Smooth muscle cell (in vitro differentiated cells): ENCODE measurements around the gene PROSER1. TPM values are rescaled to one million over a fixed set of nuclear protein-coding genes. Genes with fewer than 3 reads are reported as not detected.

Source experiments
- DNase-seq: peaks from one replicate; lab custom pipeline; 2025; ENCODE audit not compliant: unreplicated experiment; lab: John Stamatoyannopoulos, UW
- H2AFZ ChIP-seq: fragments of 200-600 bp; sonication (generic); 2 replicates; pipeline ENCODE4 v1.6.0; 2016; ENCODE audit warnings: antibody characterized with exemption, low read depth, mild to moderate bottlenecking
- H3F3A ChIP-seq: fragments of 200-600 bp; sonication (generic); 2 replicates; pipeline ENCODE4 v1.6.0; 2017; ENCODE audit warnings: antibody characterized with exemption, low read depth
- H3K27ac ChIP-seq: fragments of 200-600 bp; sonication (generic); 2 replicates; pipeline ENCODE4 v1.5.1; 2016; ENCODE audit warnings: low read depth, mild to moderate bottlenecking
- H3K27me3 ChIP-seq: fragments of 200-600 bp; sonication (generic); 2 replicates; pipeline ENCODE4 v1.6.1; 2016; ENCODE audit warnings: low read depth, mild to moderate bottlenecking
- H3K36me3 ChIP-seq: fragments of 200-600 bp; sonication (generic); 2 replicates; pipeline ENCODE4 v1.5.1; 2016; ENCODE audit warnings: low read depth
- H3K4me1 ChIP-seq: fragments of 200-600 bp; sonication (generic); 2 replicates; pipeline ENCODE4 v1.5.1; 2016; ENCODE audit warnings: low read depth
- H3K4me2 ChIP-seq: fragments of 200-600 bp; sonication (generic); 2 replicates; pipeline ENCODE4 v1.6.0; 2016; ENCODE audit warnings: mild to moderate bottlenecking
- H3K4me3 ChIP-seq: fragments of 200-600 bp; sonication (generic); 2 replicates; pipeline ENCODE4 v1.5.1; 2016; ENCODE audit warnings: mild to moderate bottlenecking
- H3K79me2 ChIP-seq: fragments of 200-600 bp; sonication (generic); 2 replicates; pipeline ENCODE4 v1.6.0; 2016; ENCODE audit warnings: low read depth, mild to moderate bottlenecking
- H3K9ac ChIP-seq: fragments of 200-600 bp; sonication (generic); 2 replicates; pipeline ENCODE4 v1.6.0; 2016; ENCODE audit warnings: low read depth
- H3K9me3 ChIP-seq: fragments of 200-600 bp; sonication (generic); replicated peaks from 2 replicates; pipeline ENCODE4 v1.5.1; 2016; ENCODE audit warnings: low read depth
- H4K20me1 ChIP-seq: fragments of 200-600 bp; sonication (generic); 2 replicates; pipeline ENCODE4 v1.6.0; 2016; ENCODE audit warnings: low read depth
- CTCF ChIP-seq: fragments of 200-600 bp; sonication (generic); IDR thresholded peaks from 2 replicates; pipeline ENCODE4 v1.5.1; 2017; ENCODE audit warnings: borderline replicate concordance, mild to moderate bottlenecking, antibody characterized with exemption; ENCODE audit not compliant: insufficient read depth, poor library complexity, severe bottlenecking
- WGBS: methylation state at CpG from one replicate; pipeline ENCODE4 v1.1.7; 2016; ENCODE audit warnings: low lambda C conversion rate; 5-methylcytosine and 5-hydroxymethylcytosine counted together
- polyA plus RNA-seq: library from polyadenylated mRNA; unstranded; fragments of >200 nt; fragmentation: Nextera tagmentation; extraction: Ambion mirVana; gene quantifications from 2 replicates; pipeline ENCODE4 v1.2.1, GENCODE V29; 2016
- total RNA-seq: library from RNA; depleted of rRNA; stranded (reverse); fragments of >200 nt; gene quantifications from 2 replicates; pipeline ENCODE4 v1.2.3, GENCODE V29; 2014

The PROSER1 gene
- total and polyA plus RNA-seq, 2 experiments from 2014 or later: 7.6 to 9.7 TPM

- whole genome bisulfite sequencing: 46% methylated on average over 2 of the region's 2 CpGs
These were observed 57.2 kb downstream of the PROSER1 start for GRCh38 chr13:38980750-38981078.

GRCh38 chr13:38979891-38980749 is 57.8 kb downstream of the PROSER1 start:
- H3K9me3 ChIP-seq: no peaks in the 10 kb centered on the region
- no peaks in the 10 kb centered on the region for H3K79me2 ChIP-seq
- H3K9ac ChIP-seq: no peak overlapping the region
- WGBS: 69% methylated on average over 9 of the region's 9 CpGs
- no peak for TF ChIP-seq CTCF
- peaks cover 19% of the 10 kb centered on the region for H3K4me1 ChIP-seq
- H3K27ac ChIP-seq: no peak overlapping the region
- DNase-seq: no peak
- no peak overlapping the region for H3K4me3 ChIP-seq
- no peak overlapping the region for H2AFZ ChIP-seq
- no peaks in the 10 kb centered on the region for H3F3A ChIP-seq
- no peak overlapping the region for H3K4me2 ChIP-seq
- H4K20me1 ChIP-seq: no peaks in the 10 kb centered on the region
- no peaks in the 10 kb centered on the region for H3K36me3 ChIP-seq
- H3K27me3 ChIP-seq: no peaks in the 10 kb centered on the region

More at GRCh38 chr13:38980750-38981078, 57.2 kb downstream of the PROSER1 start:
- no peak overlapping the region for H3K4me2 ChIP-seq
- no peaks in the 10 kb centered on the region for H3F3A ChIP-seq
- H3K4me3 ChIP-seq: no peak overlapping the region
- H3K4me1 ChIP-seq: peaks cover 19% of the 10 kb centered on the region
- no peak overlapping the region for H3K27ac ChIP-seq
- no peak for DNase-seq
- no peak for TF ChIP-seq CTCF
- no peaks in the 10 kb centered on the region for H4K20me1 ChIP-seq
- no peak overlapping the region for H3K9ac ChIP-seq
- no peaks in the 10 kb centered on the region for H3K36me3 ChIP-seq
- no peak overlapping the region for H2AFZ ChIP-seq
- H3K27me3 ChIP-seq: no peaks in the 10 kb centered on the region
- no peaks in the 10 kb centered on the region for H3K79me2 ChIP-seq
- H3K9me3 ChIP-seq: no peaks in the 10 kb centered on the region

GRCh38 chr13:38970380-38971051 is 67.4 kb downstream of the PROSER1 start:
- no peaks in the 10 kb centered on the region for H3K9me3 ChIP-seq
- no peak overlapping the region for H2AFZ ChIP-seq
- H3K4me3 ChIP-seq: no peak overlapping the region
- H3F3A ChIP-seq: no peaks in the 10 kb centered on the region
- TF ChIP-seq CTCF: no peak
- H3K9ac ChIP-seq: no peak overlapping the region
- H3K36me3 ChIP-seq: no peaks in the 10 kb centered on the region
- no peaks in the 10 kb centered on the region for H3K4me1 ChIP-seq
- H3K4me2 ChIP-seq: no peak overlapping the region
- H3K27ac ChIP-seq: no peak overlapping the region
- no peaks in the 10 kb centered on the region for H4K20me1 ChIP-seq
- H3K27me3 ChIP-seq: no peaks in the 10 kb centered on the region
- no peak for DNase-seq
- WGBS: 86% methylated on average over 4 of the region's 4 CpGs
- H3K79me2 ChIP-seq: no peaks in the 10 kb centered on the region
